Lung (tissue), 12 donors: ENCODE measurements around the gene CACNA1G. TPM values are rescaled to one million over a fixed set of nuclear protein-coding genes. Genes with fewer than 3 reads are reported as not detected.

Source experiments
- ATAC-seq: fragments of 200-7000 bp; cut with Tn5 transposase; one replicate; pipeline ENCODE4 v1.9.1; 2020; ENCODE audit warnings: moderate number of reproducible peaks; ENCODE audit not compliant: insufficient read depth, low FRiP score
- DNase-seq, 3 donors: peaks; one replicate each; pipeline ENCODE4 v3.0.0-alpha.2; 2013 to 2017
- H3K27ac ChIP-seq, 2 donors: one replicate each; pipeline ENCODE4 v1.5.1; 2013; ENCODE audit warnings: mild to moderate bottlenecking in 2 of 2, moderate library complexity in 2 of 2, control low read depth in 1 of 2, inconsistent platforms in 1 of 2, low read depth in 1 of 2, low read length in 1 of 2
- H3K27me3 ChIP-seq, 3 donors: one replicate each; pipeline ENCODE4 v1.5.1; 2013; ENCODE audit warnings: low read length in 2 of 3; ENCODE audit not compliant: control insufficient read depth in 3 of 3, insufficient read depth in 3 of 3
- H3K36me3 ChIP-seq, 4 donors: one replicate each; pipeline ENCODE4 v1.5.1; 2013; ENCODE audit warnings: low read length in 4 of 4, mild to moderate bottlenecking in 1 of 4, moderate library complexity in 1 of 4; ENCODE audit not compliant: control insufficient read depth in 4 of 4, insufficient read depth in 4 of 4
- H3K4me1 ChIP-seq, 5 donors: one replicate each; pipeline ENCODE4 v1.5.1; 2013; ENCODE audit warnings: low read length in 5 of 5, mild to moderate bottlenecking in 2 of 5, moderate library complexity in 1 of 5; ENCODE audit not compliant: control insufficient read depth in 5 of 5, insufficient read depth in 5 of 5
- H3K4me3 ChIP-seq: one replicate; pipeline ENCODE4 v1.5.1; 2013; ENCODE audit warnings: mild to moderate bottlenecking, control low read depth, moderate library complexity
- H3K9ac ChIP-seq, 2 donors: one replicate each; pipeline ENCODE4 v1.5.1; 2013; ENCODE audit warnings: low read length in 2 of 2, control low read depth in 1 of 2; ENCODE audit not compliant: insufficient read depth in 1 of 2
- H3K9me3 ChIP-seq, 4 donors: one replicate each; pipeline ENCODE4 v1.5.1; 2013; ENCODE audit warnings: low read length in 3 of 4, mild to moderate bottlenecking in 1 of 4, moderate library complexity in 1 of 4; ENCODE audit not compliant: control insufficient read depth in 4 of 4, insufficient read depth in 3 of 4
- WGBS, 2 donors: extraction: QIAGEN DNeasy Blood & Tissue Kit; methylation state at CpG; one replicate each; pipeline ENCODE4 v1.1.7; 2013; 5-methylcytosine and 5-hydroxymethylcytosine counted together
- polyA plus RNA-seq, 2 donors: library from polyadenylated mRNA; stranded (reverse); fragments of 200-250 nt; gene quantifications; one replicate each; pipeline ENCODE4 v1.2.1, GENCODE V29; 2013
- total RNA-seq, 2 donors: library from RNA; depleted of rRNA in 1 of 2; stranded (reverse); fragments of >200 nt in 1 of 2; gene quantifications; one replicate each; pipeline ENCODE4 v1.2.1, GENCODE V29; 2014 to 2021
- TF ChIP-seq, protein P1 (sequence below): IDR thresholded peaks from 2 replicates; pipeline ENCODE4 v1.5.1; 2012; ENCODE audit warnings: mild to moderate bottlenecking; ENCODE audit errors: control extremely low read depth, extremely low read depth
- donor health status: control.
- donor health status: control.
- donor health status: Bipolar disorder and iron deficiency.
- donor health status: healthy.
- donor health status: DM: yes; HTN: yes; CAD: no.

The CACNA1G gene
- total and polyA plus RNA-seq, 4 donors = 0.14 to 3.6 (median 0.24) TPM

DNA sequence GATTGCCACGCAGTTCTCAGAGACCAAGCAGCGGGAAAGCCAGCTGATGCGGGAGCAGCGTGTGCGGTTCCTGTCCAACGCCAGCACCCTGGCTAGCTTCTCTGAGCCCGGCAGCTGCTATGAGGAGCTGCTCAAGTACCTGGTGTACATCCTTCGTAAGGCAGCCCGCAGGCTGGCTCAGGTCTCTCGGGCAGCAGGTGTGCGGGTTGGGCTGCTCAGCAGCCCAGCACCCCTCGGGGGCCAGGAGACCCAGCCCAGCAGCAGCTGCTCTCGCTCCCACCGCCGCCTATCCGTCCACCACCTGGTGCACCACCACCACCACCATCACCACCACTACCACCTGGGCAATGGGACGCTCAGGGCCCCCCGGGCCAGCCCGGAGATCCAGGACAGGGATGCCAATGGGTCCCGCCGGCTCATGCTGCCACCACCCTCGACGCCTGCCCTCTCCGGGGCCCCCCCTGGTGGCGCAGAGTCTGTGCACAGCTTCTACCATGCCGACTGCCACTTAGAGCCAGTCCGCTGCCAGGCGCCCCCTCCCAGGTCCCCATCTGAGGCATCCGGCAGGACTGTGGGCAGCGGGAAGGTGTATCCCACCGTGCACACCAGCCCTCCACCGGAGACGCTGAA is 15.2 kb downstream of the CACNA1G start:
- no peak for ATAC-seq
- no peak overlapping the region for H3K27ac ChIP-seq
- no peak for DNase-seq
- H3K9me3 ChIP-seq = no peaks in the 10 kb centered on the region
- WGBS, 2 donors = 85 to 89% methylated on average over 33 of the region's 33 CpGs
- no peaks in the 10 kb centered on the region for H3K27me3 ChIP-seq
- no peak overlapping the region for H3K9ac ChIP-seq
- H3K36me3 ChIP-seq = peaks cover 0 to 30% (median 14%) of the 10 kb centered on the region in 4 donors
- TF ChIP-seq, protein P1, sequence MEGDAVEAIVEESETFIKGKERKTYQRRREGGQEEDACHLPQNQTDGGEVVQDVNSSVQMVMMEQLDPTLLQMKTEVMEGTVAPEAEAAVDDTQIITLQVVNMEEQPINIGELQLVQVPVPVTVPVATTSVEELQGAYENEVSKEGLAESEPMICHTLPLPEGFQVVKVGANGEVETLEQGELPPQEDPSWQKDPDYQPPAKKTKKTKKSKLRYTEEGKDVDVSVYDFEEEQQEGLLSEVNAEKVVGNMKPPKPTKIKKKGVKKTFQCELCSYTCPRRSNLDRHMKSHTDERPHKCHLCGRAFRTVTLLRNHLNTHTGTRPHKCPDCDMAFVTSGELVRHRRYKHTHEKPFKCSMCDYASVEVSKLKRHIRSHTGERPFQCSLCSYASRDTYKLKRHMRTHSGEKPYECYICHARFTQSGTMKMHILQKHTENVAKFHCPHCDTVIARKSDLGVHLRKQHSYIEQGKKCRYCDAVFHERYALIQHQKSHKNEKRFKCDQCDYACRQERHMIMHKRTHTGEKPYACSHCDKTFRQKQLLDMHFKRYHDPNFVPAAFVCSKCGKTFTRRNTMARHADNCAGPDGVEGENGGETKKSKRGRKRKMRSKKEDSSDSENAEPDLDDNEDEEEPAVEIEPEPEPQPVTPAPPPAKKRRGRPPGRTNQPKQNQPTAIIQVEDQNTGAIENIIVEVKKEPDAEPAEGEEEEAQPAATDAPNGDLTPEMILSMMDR = no peak
- no peak overlapping the region for H3K4me3 ChIP-seq
- H3K4me1 ChIP-seq = no peaks in the 10 kb centered on the region

DNA sequence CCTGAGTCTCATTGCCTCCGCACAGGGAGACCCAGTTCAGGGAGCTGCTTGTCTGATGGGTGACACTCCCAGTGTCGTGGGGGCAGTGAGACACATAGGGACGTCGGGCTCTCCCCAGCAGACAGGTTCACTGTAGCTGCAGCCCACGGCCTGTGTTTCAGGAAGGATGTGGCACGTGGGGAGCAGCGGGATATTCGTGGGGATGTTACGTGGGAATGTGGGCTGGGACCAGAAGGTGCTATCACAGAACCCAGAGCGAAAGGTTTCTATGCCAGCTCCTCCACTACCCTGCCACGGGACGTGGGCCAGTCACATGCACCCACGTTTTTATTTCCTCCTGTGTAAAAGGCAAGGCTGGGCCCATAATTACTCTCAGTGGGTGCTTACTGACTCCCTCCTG is 16.3 kb downstream of the CACNA1G start:
- H3K36me3 ChIP-seq = peaks cover 0 to 36% (median 13%) of the 10 kb centered on the region in 4 donors
- 65 to 69% methylated on average over 13 of the region's 13 CpGs for WGBS, 2 donors

GRCh38 chr17:50577451-50577954 is 17.0 kb downstream of the CACNA1G start:
- peaks cover 0 to 41% (median 14%) of the 10 kb centered on the region in 4 donors for H3K36me3 ChIP-seq
- no peaks in the 10 kb centered on the region for H3K27me3 ChIP-seq
- H3K27ac ChIP-seq = no peak overlapping the region
- DNase-seq (no peak), ATAC-seq (no peak)
- no peak overlapping the region for H3K4me3 ChIP-seq
- H3K9me3 ChIP-seq = no peaks in the 10 kb centered on the region
- H3K9ac ChIP-seq = no peak overlapping the region
- H3K4me1 ChIP-seq = no peaks in the 10 kb centered on the region
- TF ChIP-seq, protein P1 = no peak
- WGBS, 2 donors = 91% methylated on average over 13 of the region's 13 CpGs

More for the DNA sequence above, 16.3 kb downstream of the CACNA1G start:
- no peaks in the 10 kb centered on the region for H3K4me1 ChIP-seq
- H3K27ac ChIP-seq = no peak overlapping the region
- DNase-seq (no peak), ATAC-seq (no peak)
- H3K9ac ChIP-seq = no peak overlapping the region
- TF ChIP-seq, protein P1 = no peak
- H3K9me3 ChIP-seq = no peaks in the 10 kb centered on the region
- no peak overlapping the region for H3K4me3 ChIP-seq
- no peaks in the 10 kb centered on the region for H3K27me3 ChIP-seq
